Endothelial cell of umbilical vein (primary cell): Measurements from ENCODE around the gene MAJIN. TPM values are rescaled to one million over a fixed set of nuclear protein-coding genes. Genes with fewer than 3 reads are reported as not detected.

Experiments used
- BruUV-seq: library from RNA; stranded (reverse); fragments of 400-500 nt; replicated peaks from 2 replicates; lab custom pipeline; 2021; lab: Mats Ljungman, UMichigan
- CTCF ChIA-PET: fragments of 300-600, 350-600 bp; sonication (Branson Sonifier 250); formaldehyde crosslinking; loops from one replicate; lab custom pipeline; 2021; ENCODE audit warnings: antibody characterized with exemption, inconsistent platforms; lab: Charles Lee
- POLR2A ChIA-PET: fragments of 300-600, 350-600 bp; sonication (Branson Sonifier 250); formaldehyde crosslinking; loops from one replicate; lab custom pipeline; 2021; ENCODE audit warnings: antibody characterized with exemption, inconsistent platforms; lab: Charles Lee
- DNase-seq: peaks from one replicate; pipeline ENCODE4 v3.0.0-alpha.2; 2011; ENCODE audit warnings: low read depth, low spot score
- FAIRE-seq: peaks from 2 replicates; lab custom pipeline; 2011; peaks lifted over from hg19 to GRCh38; lab: Jason Lieb, UNC
- H2AFZ ChIP-seq: 2 replicates; pipeline ENCODE4 v1.6.0; 2012; ENCODE audit warnings: low read depth, low read length, control low read depth, inconsistent platforms
- H3K27ac ChIP-seq: 2 replicates; pipeline ENCODE4 v1.5.1; 2011; ENCODE audit warnings: low read depth, mild to moderate bottlenecking, control low read depth, low read length, moderate library complexity; ENCODE audit not compliant: insufficient read depth
- H3K27me3 ChIP-seq, 2 experiments: 2 replicates each; pipeline versions ENCODE4 v1.6.0 to v1.6.1; 2011; ENCODE audit warnings: low read length in 2 of 2, mixed read lengths in 1 of 2; ENCODE audit not compliant: control insufficient read depth in 2 of 2, insufficient read depth in 2 of 2
- H3K36me3 ChIP-seq, 2 experiments: 2 replicates in 1 of 2; 3 replicates in 1 of 2; pipeline ENCODE4 v1.5.1; 2011; ENCODE audit warnings: low read length in 2 of 2, mild to moderate bottlenecking in 1 of 2, moderate library complexity in 1 of 2; ENCODE audit not compliant: control insufficient read depth in 2 of 2, insufficient read depth in 2 of 2; ENCODE audit errors: extremely low read depth in 1 of 2
- H3K4me1 ChIP-seq: 3 replicates; pipeline ENCODE4 v1.5.1; 2011; ENCODE audit warnings: mild to moderate bottlenecking, low read length; ENCODE audit not compliant: control insufficient read depth, insufficient read depth; ENCODE audit errors: extremely low read depth
- H3K4me2 ChIP-seq: 2 replicates; pipeline ENCODE4 v1.6.1; 2011; ENCODE audit warnings: low read length, control low read depth, mixed read lengths; ENCODE audit not compliant: insufficient read depth
- H3K4me3 ChIP-seq, 3 experiments: fragments of 200-600 bp in 1 of 3; sonication (generic), shearing (Covaris generic) in 1 of 3; replicated peaks in 1 of 3; 2 replicates each; pipeline ENCODE4 v1.5.1; 2011 to 2016; ENCODE audit warnings: control low read depth in 3 of 3, low read length in 3 of 3, mild to moderate bottlenecking in 2 of 3, inconsistent platforms in 1 of 3, low read depth in 1 of 3, moderate library complexity in 1 of 3; ENCODE audit not compliant: insufficient read depth in 1 of 3
- H3K79me2 ChIP-seq: 2 replicates; pipeline ENCODE4 v1.6.0; 2012; ENCODE audit warnings: low read length, inconsistent platforms; ENCODE audit not compliant: control insufficient read depth, insufficient read depth
- H3K9ac ChIP-seq: replicated peaks from 2 replicates; pipeline ENCODE3; 2011; ENCODE audit warnings: low read length, control low read depth; ENCODE audit not compliant: insufficient read depth; ENCODE audit errors: extremely low read depth
- H3K9me1 ChIP-seq: replicated peaks from 3 replicates; pipeline ENCODE4 v1.6.0; 2011; ENCODE audit warnings: mild to moderate bottlenecking, low read length; ENCODE audit not compliant: control insufficient read depth, insufficient read depth; ENCODE audit errors: extremely low read depth
- H3K9me3 ChIP-seq: replicated peaks from 2 replicates; pipeline ENCODE4 v1.5.1; 2012; ENCODE audit warnings: low read length, inconsistent platforms; ENCODE audit not compliant: control insufficient read depth, insufficient read depth
- H4K20me1 ChIP-seq: replicated peaks from 2 replicates; pipeline ENCODE3; 2011; ENCODE audit warnings: mild to moderate bottlenecking, low read length; ENCODE audit not compliant: control insufficient read depth, insufficient read depth; ENCODE audit errors: extremely low read depth
- EZH2 ChIP-seq: IDR thresholded peaks from 2 replicates; pipeline ENCODE4 v1.6.1; 2012; ENCODE audit warnings: borderline replicate concordance, low read depth, mild to moderate bottlenecking, moderate library complexity, low read length, inconsistent platforms; ENCODE audit not compliant: severe bottlenecking
- FOS ChIP-seq: IDR thresholded peaks from 2 replicates; pipeline ENCODE4 v1.6.1; 2011; ENCODE audit warnings: mild to moderate bottlenecking, low read length, moderate library complexity, borderline replicate concordance; ENCODE audit not compliant: insufficient read depth
- GATA2 ChIP-seq: IDR thresholded peaks from 2 replicates; pipeline ENCODE4 v1.7.0; 2011; ENCODE audit warnings: low read depth, mild to moderate bottlenecking, moderate library complexity, mixed read lengths, low read length; ENCODE audit not compliant: insufficient read length, insufficient read depth
- JUN ChIP-seq: IDR thresholded peaks from 2 replicates; pipeline ENCODE4 v1.6.1; 2011; ENCODE audit warnings: borderline replicate concordance, low read depth; ENCODE audit not compliant: insufficient read length, insufficient read depth
- MAX ChIP-seq: IDR thresholded peaks from 2 replicates; pipeline ENCODE4 v1.6.1; 2011; ENCODE audit not compliant: insufficient read depth, insufficient read length
- MYC ChIP-seq: IDR thresholded peaks from one replicate; pipeline ENCODE4 v1.6.1; 2011; ENCODE audit warnings: mild to moderate bottlenecking, low read depth, low read length
- POLR2A ChIP-seq: IDR thresholded peaks from 2 replicates; pipeline ENCODE4 v1.6.1; 2012; ENCODE audit warnings: low read depth, mild to moderate bottlenecking, control low read depth, low read length
- POLR2AphosphoS5 ChIP-seq: IDR thresholded peaks from 2 replicates; pipeline ENCODE4 v1.6.1; 2012; ENCODE audit warnings: low read depth, mild to moderate bottlenecking, control low read depth, low read length, moderate library complexity; ENCODE audit not compliant: insufficient read depth
- dilution Hi-C: fragments of 300-500 bp; cut with MboI; formaldehyde crosslinking; loops from one replicate; pipeline ENCODE4 v1.15.0; 2019; ENCODE audit warnings: low sequenced_read_pairs; ENCODE audit not compliant: extremely low pct_ligation_motif_present
- intact Hi-C: fragments of 100-400 bp; cut with micrococcal nuclease; formaldehyde crosslinking; loops from one replicate; pipeline ENCODE4 v1.10.0; 2022
- polyA plus RNA-seq, 4 experiments: library from polyadenylated mRNA; depleted of rRNA in 3 of 4; stranded (reverse) in 3 of 4; unstranded in 1 of 4; fragments of >200 nt; gene quantifications; 2 replicates each; pipeline versions ENCODE4 v1.2.1 to v1.2.3, GENCODE V29; 2011 to 2012; ENCODE audit warnings: missing spikeins in 1 of 4
- total RNA-seq: library from RNA; stranded (reverse); gene quantifications from 2 replicates; pipeline ENCODE4 v1.2.3, GENCODE V29; 2021
- TF ChIP-seq, protein P1 (sequence below), 2 donors: IDR thresholded peaks; 1 replicate in 1 of 2; 2 replicates in 1 of 2; pipeline ENCODE4 v1.5.1; 2011; ENCODE audit warnings: low read length in 2 of 2, mild to moderate bottlenecking in 2 of 2, moderate library complexity in 2 of 2, control low read depth in 1 of 2, inconsistent platforms in 1 of 2, low read depth in 1 of 2; ENCODE audit not compliant: insufficient read depth in 1 of 2; ENCODE audit errors: extremely low read depth in 1 of 2

MAJIN gene
- total and polyA plus RNA-seq, 2 donors (not counting 3 experiments of a cell fraction or from before 2014, with no cell fraction given) = 0.07 TPM; not detected in 1

DNA sequence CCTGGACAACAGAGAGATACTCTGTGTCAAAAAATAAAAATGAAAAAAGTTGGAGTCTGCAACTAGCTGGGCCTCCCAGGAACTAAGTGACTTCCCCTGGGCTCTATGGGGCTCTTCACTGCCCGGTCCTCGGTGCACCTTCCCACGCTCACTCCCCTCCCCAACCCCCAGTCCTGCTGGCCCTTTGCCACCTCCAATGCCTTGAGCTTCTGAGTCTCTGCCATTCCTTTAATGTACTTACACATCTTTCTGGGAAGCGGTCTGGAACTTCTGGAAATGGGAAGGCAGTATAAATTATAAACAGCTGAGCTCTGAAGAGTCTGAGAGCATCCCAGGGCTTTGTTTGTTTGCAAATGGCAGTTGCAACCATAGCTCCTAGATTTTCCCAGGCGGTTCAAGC lies 30.8 kb upstream of the MAJIN start:
- intact Hi-C loops = no loop called here
- POLR2A ChIA-PET = no interaction called here

DNA sequence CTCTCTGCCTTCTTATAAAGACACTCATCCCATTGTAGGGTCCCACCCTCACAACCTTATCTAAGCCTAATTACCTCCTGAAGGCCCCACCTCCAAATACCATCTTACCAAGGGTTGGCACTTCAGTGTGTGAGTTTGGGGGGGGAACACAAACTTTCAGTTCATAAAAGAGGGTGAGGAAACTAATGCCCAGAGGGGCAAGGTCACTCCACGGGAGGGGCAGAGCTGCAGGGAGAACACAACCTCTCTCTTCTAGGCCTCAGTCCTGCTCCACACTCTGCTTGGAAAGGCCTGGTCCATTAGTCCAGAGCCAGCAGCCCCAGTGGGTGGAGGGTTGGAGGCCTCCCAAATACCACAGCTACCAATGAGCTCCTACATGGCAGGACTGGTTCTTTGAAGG lies 27.6 kb upstream of the MAJIN start:
- DNase-seq (no peak), FAIRE-seq (no peak)
- H3K4me1 ChIP-seq = no peaks in the 10 kb centered on the region
- H3K36me3 ChIP-seq = no peaks in the 10 kb centered on the region
- H3K4me2 ChIP-seq = no peak overlapping the region
- H2AFZ ChIP-seq = no peak overlapping the region
- TF ChIP-seq MAX = no peak
- TF ChIP-seq FOS = no peak
- no peak for TF ChIP-seq GATA2
- TF ChIP-seq POLR2AphosphoS5 = no peak
- TF ChIP-seq EZH2 = no peak
- no peak for TF ChIP-seq POLR2A
- no peak for TF ChIP-seq JUN
- TF ChIP-seq, protein P1, sequence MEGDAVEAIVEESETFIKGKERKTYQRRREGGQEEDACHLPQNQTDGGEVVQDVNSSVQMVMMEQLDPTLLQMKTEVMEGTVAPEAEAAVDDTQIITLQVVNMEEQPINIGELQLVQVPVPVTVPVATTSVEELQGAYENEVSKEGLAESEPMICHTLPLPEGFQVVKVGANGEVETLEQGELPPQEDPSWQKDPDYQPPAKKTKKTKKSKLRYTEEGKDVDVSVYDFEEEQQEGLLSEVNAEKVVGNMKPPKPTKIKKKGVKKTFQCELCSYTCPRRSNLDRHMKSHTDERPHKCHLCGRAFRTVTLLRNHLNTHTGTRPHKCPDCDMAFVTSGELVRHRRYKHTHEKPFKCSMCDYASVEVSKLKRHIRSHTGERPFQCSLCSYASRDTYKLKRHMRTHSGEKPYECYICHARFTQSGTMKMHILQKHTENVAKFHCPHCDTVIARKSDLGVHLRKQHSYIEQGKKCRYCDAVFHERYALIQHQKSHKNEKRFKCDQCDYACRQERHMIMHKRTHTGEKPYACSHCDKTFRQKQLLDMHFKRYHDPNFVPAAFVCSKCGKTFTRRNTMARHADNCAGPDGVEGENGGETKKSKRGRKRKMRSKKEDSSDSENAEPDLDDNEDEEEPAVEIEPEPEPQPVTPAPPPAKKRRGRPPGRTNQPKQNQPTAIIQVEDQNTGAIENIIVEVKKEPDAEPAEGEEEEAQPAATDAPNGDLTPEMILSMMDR (IDR thresholded peaks at IDR 0.05; ENCODE audit: extremely low read depth in 1 of 2, insufficient read depth in 1 of 2, low read depth in 1 of 2, low read length in 2 of 2) = no peak
- TF ChIP-seq MYC = no peak
- dilution Hi-C loops (no loop called here), intact Hi-C loops (no loop called here)
- H3K9me1 ChIP-seq = no peaks in the 10 kb centered on the region
- ChIA-PET CTCF (interaction anchor here (1.2 to 4.2 kb wide), 2 partner anchors 13 to 56 kb away, joined by 3 to 40 read pairs; partner anchors contain the start of gene ARL2), POLR2A (no interaction called here)
- H3K27me3 ChIP-seq = no peaks in the 10 kb centered on the region
- H3K4me3 ChIP-seq = no peak overlapping the region
- H3K27ac ChIP-seq = no peak overlapping the region
- no peaks in the 10 kb centered on the region for H4K20me1 ChIP-seq
- no peak overlapping the region for H3K9ac ChIP-seq
- no peaks in the 10 kb centered on the region for H3K79me2 ChIP-seq
- no peaks in the 10 kb centered on the region for H3K9me3 ChIP-seq
- no TSS peak for BruUV-seq

More for the DNA sequence above, 30.8 kb upstream of the MAJIN start:
- Histone ChIP-seq H3K36me3 (no peaks in the 10 kb centered on the region), H3K27ac (no peak overlapping the region), H3K9me1 (no peaks in the 10 kb centered on the region), H3K27me3 (no peaks in the 10 kb centered on the region), H2AFZ (no peak overlapping the region), H3K9me3 (no peaks in the 10 kb centered on the region), H3K4me1 (no peaks in the 10 kb centered on the region), H3K79me2 (no peaks in the 10 kb centered on the region), H3K4me3 (no peak overlapping the region), H3K4me2 (no peak overlapping the region), H3K9ac (no peak overlapping the region), H4K20me1 (no peaks in the 10 kb centered on the region)
- no peak for DNase-seq
- no TSS peak for BruUV-seq
- dilution Hi-C loops = no loop called here
- no peak for TF ChIP-seq FOS
- CTCF ChIA-PET = interaction anchor here (0.6 kb wide), 1 partner anchor 62 kb away, joined by 3 read pairs; no protein-coding TSS in a partner anchor
- no peak for FAIRE-seq
